Stimulated activated CD8-positive, alpha-beta memory T cell treated with anti-CD3 and anti-CD28 coated beads, Interleukin-7, amount 100 ng/mL, for 48 hours (primary cell): Measurements from ENCODE around the gene SLC22A17.
"Not testable (repeated sequence)": the region's sequence is repeated elsewhere in the genome, so short reads cannot be mapped to it uniquely, and the experiment has no call there.

ENCODE experiments used
- DNase-seq, 2 donors: peaks; one replicate each; pipeline ENCODE4 v3.0.0-alpha.2; 2020; ENCODE audit warnings: low read depth in 1 of 2; ENCODE audit errors: extremely low read depth in 1 of 2

Gene SLC22A17

GRCh38 chr14:23346693-23347405 is 5.8 kb downstream of the SLC22A17 start:
- no peak for DNase-seq

- DNase-seq, result no peak
Measured at GRCh38 chr14:23345987-23346692, 6.5 kb downstream of the SLC22A17 start.

GRCh38 chr14:23344481-23344880 is 8.2 kb downstream of the SLC22A17 start:
- DNase-seq, result no peak

- no peak for DNase-seq
Measured at GRCh38 chr14:23339506-23340268, 13.0 kb downstream of the SLC22A17 start.

- DNase-seq, result no peak
Measured at GRCh38 chr14:23335623-23336022, 17.1 kb downstream of the SLC22A17 start.

GRCh38 chr14:23327947-23328744 is 24.5 kb downstream of the SLC22A17 start:
- peak in 1 of 2 donors; percentile 53 for DNase-seq

- DNase-seq, result no peak
Measured at GRCh38 chr14:23326491-23327332, 26.0 kb downstream of the SLC22A17 start.

GRCh38 chr14:23325746-23326145 is 26.9 kb downstream of the SLC22A17 start:
- DNase-seq, result not testable (repeated sequence)

- DNase-seq, result no peak
Measured at GRCh38 chr14:23324993-23325392, 27.7 kb downstream of the SLC22A17 start.

- DNase-seq, result no peak
Measured at GRCh38 chr14:23324455-23324846, 28.2 kb downstream of the SLC22A17 start.

GRCh38 chr14:23323838-23324454 is 28.7 kb downstream of the SLC22A17 start:
- no peak for DNase-seq

- no peak for DNase-seq
Measured at GRCh38 chr14:23322568-23323517, 29.8 kb downstream of the SLC22A17 start.

- DNase-seq, result peak; percentile 42 to 53
Measured at GRCh38 chr14:23321572-23322547, 30.8 kb downstream of the SLC22A17 start.

- DNase-seq, result peak; percentile 92 to 98
Measured at GRCh38 chr14:23320584-23321571, 31.8 kb downstream of the SLC22A17 start, which contains the start of gene PABPN1. TSS of gene PABPN1 (plus strand) at chr14:23321457. CDS start at chr14:23321470, 13 bp downstream.

- DNase-seq, result no peak
Measured at GRCh38 chr14:23319746-23320583, 32.7 kb downstream of the SLC22A17 start.
